GM21367 (cell line): ENCODE data around the gene RABGAP1L.
"Not testable (repeated sequence)": the region's sequence is repeated elsewhere in the genome, so short reads cannot be mapped to it uniquely, and the experiment has no call there.

Source experiments
- ATAC-seq: cut with Tn5 transposase; IDR thresholded peaks from one replicate; pipeline ENCODE4 v1.9.1; 2021; ENCODE audit not compliant: unreplicated experiment

Gene RABGAP1L

GRCh38 chr1:174289644-174290310 lies 130.5 kb downstream of the RABGAP1L start:
- ATAC-seq, result no peak

GRCh38 chr1:174291059-174291458 lies 131.7 kb downstream of the RABGAP1L start:
- no peak for ATAC-seq

GRCh38 chr1:174296309-174296708 lies 137.0 kb downstream of the RABGAP1L start:
- ATAC-seq, result no peak

- ATAC-seq, result no peak
Observed at GRCh38 chr1:174297351-174297750, 138.0 kb downstream of the RABGAP1L start.

- ATAC-seq, result no peak
Observed at GRCh38 chr1:174301295-174302077, 142.2 kb downstream of the RABGAP1L start.

GRCh38 chr1:174308604-174309003 lies 149.3 kb downstream of the RABGAP1L start:
- no peak for ATAC-seq

- ATAC-seq, result no peak
Observed at GRCh38 chr1:174309490-174309889, 150.2 kb downstream of the RABGAP1L start.

GRCh38 chr1:174314433-174314832 lies 155.1 kb downstream of the RABGAP1L start:
- ATAC-seq, result no peak

GRCh38 chr1:174315239-174315638 lies 155.9 kb downstream of the RABGAP1L start:
- ATAC-seq, result no peak

GRCh38 chr1:174320897-174321296 lies 161.6 kb downstream of the RABGAP1L start:
- ATAC-seq, result not testable (repeated sequence)

GRCh38 chr1:174322202-174322862 lies 163.0 kb downstream of the RABGAP1L start:
- ATAC-seq, result no peak

GRCh38 chr1:174324493-174324892 lies 165.2 kb downstream of the RABGAP1L start:
- no peak for ATAC-seq

GRCh38 chr1:174324939-174325338 lies 165.6 kb downstream of the RABGAP1L start:
- ATAC-seq, result no peak

GRCh38 chr1:174326278-174326677 lies 167.0 kb downstream of the RABGAP1L start:
- no peak for ATAC-seq

GRCh38 chr1:174333437-174333836 lies 174.1 kb downstream of the RABGAP1L start:
- ATAC-seq, result no peak

- ATAC-seq, result no peak
Observed at GRCh38 chr1:174337000-174337681, 177.8 kb downstream of the RABGAP1L start.

- ATAC-seq, result not testable (repeated sequence)
Observed at GRCh38 chr1:174340404-174340803, 181.1 kb downstream of the RABGAP1L start.

- no peak for ATAC-seq
Observed at GRCh38 chr1:174344162-174344561, 184.8 kb downstream of the RABGAP1L start.

GRCh38 chr1:174352117-174352516 lies 192.8 kb downstream of the RABGAP1L start:
- no peak for ATAC-seq

GRCh38 chr1:174352883-174353608 lies 193.7 kb downstream of the RABGAP1L start:
- ATAC-seq, result no peak

- no peak for ATAC-seq
Observed at GRCh38 chr1:174358344-174358743, 199.0 kb downstream of the RABGAP1L start.
